ENCODE measurements around the gene HPS3.

- TF ChIP-seq, protein P1, sequence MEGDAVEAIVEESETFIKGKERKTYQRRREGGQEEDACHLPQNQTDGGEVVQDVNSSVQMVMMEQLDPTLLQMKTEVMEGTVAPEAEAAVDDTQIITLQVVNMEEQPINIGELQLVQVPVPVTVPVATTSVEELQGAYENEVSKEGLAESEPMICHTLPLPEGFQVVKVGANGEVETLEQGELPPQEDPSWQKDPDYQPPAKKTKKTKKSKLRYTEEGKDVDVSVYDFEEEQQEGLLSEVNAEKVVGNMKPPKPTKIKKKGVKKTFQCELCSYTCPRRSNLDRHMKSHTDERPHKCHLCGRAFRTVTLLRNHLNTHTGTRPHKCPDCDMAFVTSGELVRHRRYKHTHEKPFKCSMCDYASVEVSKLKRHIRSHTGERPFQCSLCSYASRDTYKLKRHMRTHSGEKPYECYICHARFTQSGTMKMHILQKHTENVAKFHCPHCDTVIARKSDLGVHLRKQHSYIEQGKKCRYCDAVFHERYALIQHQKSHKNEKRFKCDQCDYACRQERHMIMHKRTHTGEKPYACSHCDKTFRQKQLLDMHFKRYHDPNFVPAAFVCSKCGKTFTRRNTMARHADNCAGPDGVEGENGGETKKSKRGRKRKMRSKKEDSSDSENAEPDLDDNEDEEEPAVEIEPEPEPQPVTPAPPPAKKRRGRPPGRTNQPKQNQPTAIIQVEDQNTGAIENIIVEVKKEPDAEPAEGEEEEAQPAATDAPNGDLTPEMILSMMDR (IDR thresholded peaks at IDR 0.05; ENCODE audit: poor library complexity, severe bottlenecking) = no peak
- TF ChIP-seq REST (IDR thresholded peaks at IDR 0.05; ENCODE audit: borderline replicate concordance) = no peak
- no peak for TF ChIP-seq EZH2 (IDR thresholded peaks at IDR 0.05; ENCODE audit: borderline replicate concordance, insufficient read depth, low read length, poor library complexity, severe bottlenecking)
- TF ChIP-seq SMC3 (conservative IDR thresholded peaks at IDR 0.05; ENCODE audit: poor library complexity) = no peak
- no peak for TF ChIP-seq POLR2AphosphoS5 (IDR thresholded peaks at IDR 0.05)
These were observed 59.1 kb downstream of the HPS3 start for GRCh38 chr3:149188494-149188893.
